AG04449 (cell line): Measurements from ENCODE around the gene COL4A1.

Experiments used
- CTCF ChIA-PET: fragments of 350-600 bp; formaldehyde crosslinking; extraction: SDS; loops from one replicate; lab custom pipeline; 2021; ENCODE audit warnings: antibody characterized with exemption; lab: Yijun Ruan, JAX
- POLR2A ChIA-PET: fragments of 400-600, 350-600 bp; formaldehyde crosslinking; extraction: SDS; loops from one replicate; lab custom pipeline; 2020; ENCODE audit warnings: antibody characterized with exemption, inconsistent platforms; lab: Yijun Ruan, JAX
- DNase-seq: peaks from one replicate; pipeline ENCODE4 v3.0.0-alpha.2; 2010; ENCODE audit warnings: low read depth, low spot score
- H3K4me3 ChIP-seq: 2 replicates; pipeline ENCODE4 v1.5.1; 2011; ENCODE audit warnings: low read depth, mild to moderate bottlenecking, control low read depth, low read length
- TF ChIP-seq, protein P1 (sequence below): IDR thresholded peaks from one replicate; pipeline ENCODE4 v1.5.1; 2011; ENCODE audit warnings: mild to moderate bottlenecking, moderate library complexity, low read length, control low read depth, inconsistent platforms; ENCODE audit not compliant: insufficient read depth; ENCODE audit errors: missing control alignments

COL4A1 gene

DNA sequence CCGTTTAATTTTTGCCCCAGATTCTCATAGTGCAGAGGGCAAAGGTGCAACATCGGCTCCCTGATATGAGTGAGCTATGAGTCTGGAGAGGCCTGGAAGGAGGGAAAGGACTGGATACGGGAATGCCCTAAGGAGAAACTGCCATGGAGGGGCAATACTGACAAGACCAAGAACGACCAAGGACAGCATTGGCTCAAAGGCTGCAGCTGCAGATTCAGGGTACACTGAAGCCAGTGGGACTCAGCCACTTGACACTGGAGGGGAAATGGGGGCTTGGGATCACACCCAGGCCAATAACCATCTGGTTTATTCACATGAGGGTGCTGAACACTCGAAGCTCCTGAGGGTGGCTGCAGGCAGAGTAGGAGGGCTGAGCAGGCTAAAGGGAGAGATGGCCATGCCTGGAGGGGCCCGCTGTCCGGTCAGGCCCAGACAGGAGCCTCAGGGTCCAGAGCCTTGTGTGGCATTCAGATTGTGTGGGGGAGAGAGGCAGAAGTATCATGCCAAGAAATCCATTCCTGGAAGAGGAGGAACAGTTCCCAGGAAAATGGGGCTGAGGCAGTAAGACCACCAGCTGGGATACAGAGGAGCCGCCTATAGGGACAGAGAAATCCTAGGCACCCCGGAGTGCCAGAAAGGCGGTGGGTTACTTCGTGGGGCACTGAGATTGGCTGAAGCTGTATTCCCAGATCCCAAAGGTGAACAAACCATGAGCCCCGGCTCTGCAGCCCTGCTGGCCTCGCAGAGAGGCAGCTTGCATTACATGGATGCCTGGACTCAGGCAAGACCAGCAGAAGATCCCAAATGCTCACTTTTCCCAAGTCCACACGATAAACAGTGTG is 20.7 kb downstream of the COL4A1 start:
- TF ChIP-seq, protein P1, sequence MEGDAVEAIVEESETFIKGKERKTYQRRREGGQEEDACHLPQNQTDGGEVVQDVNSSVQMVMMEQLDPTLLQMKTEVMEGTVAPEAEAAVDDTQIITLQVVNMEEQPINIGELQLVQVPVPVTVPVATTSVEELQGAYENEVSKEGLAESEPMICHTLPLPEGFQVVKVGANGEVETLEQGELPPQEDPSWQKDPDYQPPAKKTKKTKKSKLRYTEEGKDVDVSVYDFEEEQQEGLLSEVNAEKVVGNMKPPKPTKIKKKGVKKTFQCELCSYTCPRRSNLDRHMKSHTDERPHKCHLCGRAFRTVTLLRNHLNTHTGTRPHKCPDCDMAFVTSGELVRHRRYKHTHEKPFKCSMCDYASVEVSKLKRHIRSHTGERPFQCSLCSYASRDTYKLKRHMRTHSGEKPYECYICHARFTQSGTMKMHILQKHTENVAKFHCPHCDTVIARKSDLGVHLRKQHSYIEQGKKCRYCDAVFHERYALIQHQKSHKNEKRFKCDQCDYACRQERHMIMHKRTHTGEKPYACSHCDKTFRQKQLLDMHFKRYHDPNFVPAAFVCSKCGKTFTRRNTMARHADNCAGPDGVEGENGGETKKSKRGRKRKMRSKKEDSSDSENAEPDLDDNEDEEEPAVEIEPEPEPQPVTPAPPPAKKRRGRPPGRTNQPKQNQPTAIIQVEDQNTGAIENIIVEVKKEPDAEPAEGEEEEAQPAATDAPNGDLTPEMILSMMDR: no peak
- ChIA-PET POLR2A (no interaction called here), CTCF (interaction anchor here (0.9 to 2.0 kb wide), 5 partner anchors 10 to 39 kb away, joined by 3 to 8 read pairs (median 4); no protein-coding TSS in a partner anchor)
- no peak for DNase-seq
- no peak overlapping the region for H3K4me3 ChIP-seq

DNA sequence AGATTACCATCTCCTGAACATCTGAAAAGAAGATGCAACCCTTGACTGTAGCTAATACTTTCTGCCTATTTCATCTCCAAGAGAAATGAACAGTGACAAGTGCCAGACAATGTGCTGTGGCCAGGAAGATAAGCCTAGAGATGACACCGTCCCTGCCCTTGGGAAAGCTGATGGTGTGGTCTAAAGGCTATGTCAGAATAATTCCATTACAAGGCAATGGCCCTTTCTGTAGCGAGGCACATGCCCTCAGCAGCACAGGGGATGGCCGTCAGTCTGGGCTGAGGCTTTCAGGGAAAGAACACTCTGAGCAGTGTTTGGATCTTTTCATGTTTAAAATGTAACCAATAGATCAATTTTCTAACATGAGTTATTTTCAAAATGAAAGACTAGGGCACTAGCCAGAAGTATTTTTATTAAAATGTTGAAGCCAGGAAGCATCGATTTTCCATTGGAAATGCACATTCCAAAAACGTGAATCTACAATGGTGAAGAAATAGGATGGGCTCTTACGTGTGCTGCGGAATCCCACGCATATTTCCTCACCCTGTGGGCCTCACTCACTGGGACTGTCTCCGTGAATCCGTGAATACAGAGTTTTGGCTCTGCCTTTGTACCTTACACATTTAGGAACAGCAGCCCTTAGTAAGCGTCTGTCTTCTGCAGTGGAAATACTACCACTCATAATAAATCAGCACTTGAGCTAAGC is 22.0 kb downstream of the COL4A1 start:
- no peak overlapping the region for H3K4me3 ChIP-seq
- DNase-seq: no peak
- POLR2A ChIA-PET: interaction anchor here (0.7 kb wide), 1 partner anchor 496 kb away, joined by 3 read pairs; no protein-coding TSS in a partner anchor
- TF ChIP-seq, protein P1: no peak
- CTCF ChIA-PET: interaction anchor here (1.2 to 2.0 kb wide), 7 partner anchors 11 to 170 kb away, joined by 3 to 8 read pairs (median 4); no protein-coding TSS in a partner anchor

DNA sequence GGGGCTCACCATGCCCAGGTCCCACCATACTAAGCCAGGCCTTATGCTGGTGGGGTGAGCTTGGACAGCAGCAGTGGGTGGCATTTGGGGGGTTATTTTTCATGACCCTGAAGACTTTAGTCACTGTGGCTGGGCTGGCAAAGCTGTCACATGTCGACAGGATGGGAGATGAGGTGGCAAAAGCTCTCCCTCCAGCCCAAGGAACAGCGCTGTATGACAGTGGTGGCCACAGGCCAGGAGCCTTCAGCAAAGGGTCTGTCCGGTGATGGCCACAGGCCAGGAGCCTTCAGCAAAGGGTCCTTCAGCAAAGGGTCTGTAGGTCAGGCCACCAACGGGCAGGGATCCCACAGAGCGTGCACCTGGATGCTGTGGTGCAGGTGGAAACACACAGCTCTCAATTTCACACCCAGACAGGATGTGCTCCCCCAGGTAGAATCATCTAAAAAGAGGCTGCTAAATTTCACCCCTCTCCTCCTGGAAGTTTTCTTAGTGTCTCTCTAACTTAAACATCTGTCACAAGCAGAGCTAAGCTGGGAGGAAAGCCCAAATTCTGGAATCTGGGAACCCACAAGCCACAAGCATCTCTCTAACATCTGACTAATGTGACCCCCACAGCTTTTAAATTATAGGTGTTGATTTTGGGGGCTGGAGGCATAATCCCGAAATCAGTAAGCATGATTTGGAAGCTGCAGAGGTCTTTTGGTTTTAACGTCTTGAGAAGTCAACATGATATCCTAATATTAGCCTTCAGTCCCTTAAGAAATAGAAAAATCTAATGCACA is 23.0 kb downstream of the COL4A1 start:
- TF ChIP-seq, protein P1: no peak
- ChIA-PET CTCF (interaction anchor here (0.6 to 1.6 kb wide), 9 partner anchors 9 to 171 kb away, joined by 3 to 6 read pairs (median 4); no protein-coding TSS in a partner anchor), POLR2A (interaction anchor here (0.7 to 1.1 kb wide), 2 partner anchors 23 to 497 kb away, joined by 3 read pairs; partner anchors contain the start of genes COL4A1 and COL4A2)
- DNase-seq: peak; percentile 40
- no peak overlapping the region for H3K4me3 ChIP-seq

DNA sequence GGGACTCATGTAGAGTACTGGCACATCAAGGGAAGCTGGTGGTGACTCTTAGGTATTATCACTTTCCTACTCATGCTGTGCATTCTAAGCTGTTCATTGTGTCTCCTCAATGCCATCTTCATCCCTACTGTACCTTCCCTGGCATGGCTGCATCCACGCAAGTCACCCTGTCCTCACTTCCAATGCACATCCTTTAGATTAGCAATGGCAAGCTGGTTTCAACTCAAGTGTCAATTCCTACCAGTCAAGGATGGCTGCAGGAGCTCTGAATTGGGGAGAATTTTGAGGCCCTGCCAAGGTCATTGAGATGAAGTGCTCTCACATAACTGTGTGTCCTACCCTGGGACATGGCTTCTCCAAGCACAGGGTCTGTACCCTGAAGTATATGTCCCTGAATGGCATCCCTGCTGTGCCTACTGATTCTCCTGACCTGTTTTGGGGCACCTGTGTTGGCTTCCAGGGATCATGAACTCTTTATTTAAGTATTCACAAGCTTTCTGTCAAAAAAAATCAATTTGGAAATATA is 24.6 kb downstream of the COL4A1 start:
- TF ChIP-seq, protein P1: no peak
- CTCF ChIA-PET: interaction anchor here (1.6 kb wide), 1 partner anchor 18 kb away, joined by 4 read pairs; no protein-coding TSS in a partner anchor
- POLR2A ChIA-PET: no interaction called here
- no peak overlapping the region for H3K4me3 ChIP-seq
- DNase-seq: no peak

DNA sequence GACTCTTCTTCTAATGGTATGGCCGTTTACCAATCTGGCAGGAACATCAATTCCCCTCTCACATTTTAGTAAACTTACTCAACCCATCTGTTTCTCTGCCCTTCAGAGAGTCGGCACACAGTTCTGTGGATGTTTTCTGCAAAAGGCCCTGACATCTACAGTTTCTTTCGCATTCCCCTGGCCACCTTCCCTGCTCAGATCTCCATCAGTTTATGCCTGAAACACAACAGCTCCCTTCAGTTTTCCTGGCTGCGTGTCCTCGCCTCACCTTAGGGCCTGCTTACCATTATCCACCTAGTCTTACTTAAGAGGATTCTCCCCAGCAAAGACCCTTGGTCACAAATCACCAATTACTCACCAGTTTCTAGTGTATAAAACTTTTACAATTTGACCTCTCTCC is 25.2 kb downstream of the COL4A1 start:
- CTCF ChIA-PET: no interaction called here
- POLR2A ChIA-PET: no interaction called here
- TF ChIP-seq, protein P1: no peak
- no peak for DNase-seq
- H3K4me3 ChIP-seq: no peak overlapping the region
